ENCODE results near the gene IL13RA1.
"Not testable (repeated sequence)": the region's sequence is repeated elsewhere in the genome, so short reads cannot be mapped to it uniquely, and the experiment has no call there.

IL13RA1 gene

DNA sequence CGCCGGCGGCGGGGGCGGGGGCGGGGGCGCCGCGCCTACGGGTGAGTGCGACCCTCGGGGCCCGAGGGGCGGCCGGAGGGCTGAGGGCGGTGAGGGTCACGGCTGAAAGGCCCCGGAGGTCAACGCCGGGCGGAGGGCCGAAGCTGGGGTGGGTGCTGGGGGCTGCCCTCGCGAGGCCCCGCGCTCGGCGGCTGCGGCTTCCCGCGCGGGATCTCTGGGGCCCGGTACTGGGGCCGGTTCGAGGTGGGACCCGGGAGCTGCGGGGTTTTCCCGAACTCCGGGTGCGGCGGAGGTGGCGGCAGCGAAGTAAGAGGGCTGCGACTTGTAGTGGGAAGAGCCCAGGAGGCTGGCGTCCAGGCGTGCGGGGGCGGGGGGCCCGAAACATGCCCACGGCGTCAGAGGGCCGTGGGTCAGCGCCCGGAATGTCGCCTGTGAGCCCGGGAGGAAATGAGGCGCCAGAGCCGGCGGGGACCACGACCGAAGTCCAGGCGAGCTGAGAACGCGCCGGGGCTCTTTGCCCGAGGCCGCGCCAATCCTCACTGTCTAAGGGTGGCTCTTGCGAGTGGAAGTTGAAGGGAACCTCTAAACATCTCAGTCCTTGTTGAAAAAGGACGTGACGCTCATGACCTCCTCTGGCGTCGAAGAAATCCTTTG lies 407 bp downstream of the IL13RA1 start:
- DNase-seq (ENCODE audit: low read depth in 2 of 2, low spot score in 1 of 2): no peak

DNA sequence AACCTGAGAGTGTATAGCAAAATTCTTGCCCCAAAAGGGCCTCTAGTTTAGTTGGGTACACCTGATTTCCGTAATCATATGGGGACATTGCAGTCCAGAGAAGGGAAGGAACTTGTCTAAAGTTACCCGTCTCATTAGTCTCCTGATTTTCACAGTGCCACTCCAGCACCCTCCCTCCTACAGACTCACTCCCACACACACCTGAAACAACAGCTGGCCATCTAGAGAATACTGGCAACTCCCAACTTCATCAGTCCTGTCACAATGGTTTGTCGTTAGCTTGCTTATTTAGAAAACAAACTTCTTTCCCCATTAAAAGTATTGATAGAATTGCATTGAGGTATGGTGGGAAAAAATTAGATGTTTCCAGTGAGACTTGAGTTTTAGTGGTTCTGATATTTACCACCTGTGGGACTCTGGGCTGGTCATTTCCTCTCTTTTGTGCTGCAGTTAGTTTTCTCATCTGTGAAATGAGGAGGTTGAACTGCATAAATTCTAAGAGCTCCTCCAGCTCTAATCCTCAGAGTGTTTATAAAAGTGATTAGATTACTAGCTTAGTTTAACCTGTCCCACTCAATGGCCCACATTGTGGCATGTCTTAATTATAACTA lies 1.7 kb downstream of the IL13RA1 start:
- no peak for DNase-seq (ENCODE audit: low read depth in 2 of 2, low spot score in 1 of 2)

DNA sequence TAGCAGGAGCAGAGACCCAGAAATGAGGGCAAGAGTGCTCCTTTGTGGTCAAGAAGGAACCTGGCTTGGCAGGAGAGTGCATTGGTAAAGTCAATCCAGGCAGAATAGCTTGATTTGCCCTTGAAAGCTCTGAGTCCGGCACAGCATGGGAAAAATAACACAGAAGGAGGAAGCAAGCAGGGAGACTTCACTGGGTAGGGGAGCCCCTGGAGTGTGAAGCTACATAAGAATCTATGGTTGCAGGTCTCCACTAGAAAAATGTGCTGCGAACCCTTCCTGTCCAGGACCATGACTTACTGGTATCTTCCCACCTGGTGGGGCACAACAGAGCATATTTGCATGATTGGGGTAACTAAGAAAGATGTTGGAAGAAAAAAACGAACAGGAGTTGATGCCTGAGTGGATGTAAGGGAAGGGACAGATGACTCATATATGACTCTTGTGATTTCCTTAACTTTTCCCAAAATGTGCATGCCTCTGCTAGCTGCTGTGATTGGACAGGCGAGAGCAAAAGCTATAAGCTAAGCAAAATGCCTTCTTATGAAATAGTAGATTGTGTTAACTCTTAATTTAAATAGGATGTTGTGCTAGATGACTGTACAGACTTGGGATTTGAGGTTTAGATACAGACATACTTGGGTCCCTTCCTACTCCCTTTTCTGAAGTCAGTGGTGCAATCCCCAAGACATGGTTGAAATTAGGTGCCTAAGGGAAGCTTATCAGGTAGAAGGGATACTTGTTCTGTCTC lies 3.3 kb downstream of the IL13RA1 start:
- DNase-seq (ENCODE audit: low read depth in 2 of 2, low spot score in 1 of 2): no peak

DNA sequence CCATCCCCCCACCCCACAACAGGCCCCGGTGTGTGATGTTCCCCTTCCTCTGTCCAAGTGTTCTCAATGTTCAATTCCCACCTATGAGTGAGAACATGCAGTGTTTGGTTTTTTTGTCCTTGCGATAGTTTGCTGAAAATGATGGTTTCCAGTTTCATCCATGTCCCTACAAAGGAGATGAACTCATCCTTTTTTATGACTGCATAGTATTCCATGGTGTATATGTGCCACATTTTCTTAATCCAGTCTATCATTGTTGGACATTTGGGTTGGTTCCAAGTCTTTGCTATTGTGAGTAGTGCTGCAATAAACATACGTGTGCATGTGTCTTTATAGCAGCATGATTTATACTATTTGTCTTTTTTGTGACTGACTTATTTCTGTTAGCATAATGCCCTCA lies 5.1 kb downstream of the IL13RA1 start:
- DNase-seq (ENCODE audit: low read depth in 2 of 2, low spot score in 1 of 2): not testable (repeated sequence)

DNA sequence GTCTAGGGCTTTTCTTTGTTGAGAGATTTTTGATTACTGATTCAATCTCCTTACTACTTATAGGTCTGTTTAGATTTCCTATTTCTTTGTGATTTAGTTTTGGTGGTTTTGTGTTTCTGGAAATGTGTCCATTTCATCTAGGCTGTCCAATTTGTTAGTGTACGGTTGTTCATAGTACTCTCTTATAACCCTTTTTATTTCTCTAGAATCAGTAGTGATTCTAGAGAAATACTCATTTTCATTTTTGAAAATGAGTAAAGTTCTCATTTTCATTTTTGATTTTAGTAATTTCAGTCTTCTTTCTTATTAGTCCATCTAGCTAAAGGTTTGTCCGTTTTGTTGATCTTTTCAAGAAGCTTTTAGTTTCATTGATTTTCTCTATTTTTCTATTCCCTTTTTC lies 7.5 kb downstream of the IL13RA1 start:
- no peak for DNase-seq (ENCODE audit: low read depth in 2 of 2, low spot score in 1 of 2)

DNA sequence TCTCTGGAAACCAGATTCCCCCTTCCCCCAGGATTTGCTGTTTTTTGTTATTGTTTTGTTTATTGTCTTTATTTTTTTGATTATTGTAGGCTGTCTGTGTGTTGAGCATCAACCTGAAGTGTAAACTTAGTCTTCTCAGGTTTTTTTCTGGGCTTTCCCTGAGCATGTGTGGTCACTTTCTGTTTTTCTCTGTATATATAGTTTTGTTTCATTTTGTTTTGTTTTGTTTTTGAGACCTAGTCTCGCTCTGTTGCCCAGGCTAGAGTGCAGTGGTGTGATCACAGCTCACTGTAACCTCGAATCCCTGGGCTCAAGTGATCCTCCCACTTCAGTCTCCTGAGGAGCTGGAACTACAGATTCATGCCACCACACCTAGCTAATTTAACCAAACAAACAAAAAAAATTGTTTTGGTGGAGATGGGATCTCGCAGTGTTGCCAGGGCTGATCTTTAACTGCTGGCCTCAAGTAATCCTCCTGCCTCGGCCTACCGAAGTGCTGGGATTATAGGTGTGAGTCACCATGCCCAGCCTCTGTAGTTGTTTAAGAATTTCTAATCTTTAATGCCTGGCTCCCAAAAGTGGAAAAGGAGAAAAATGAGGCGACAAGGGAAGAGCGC lies 9.1 kb downstream of the IL13RA1 start:
- no peak for DNase-seq (ENCODE audit: low read depth in 2 of 2, low spot score in 1 of 2)

DNA sequence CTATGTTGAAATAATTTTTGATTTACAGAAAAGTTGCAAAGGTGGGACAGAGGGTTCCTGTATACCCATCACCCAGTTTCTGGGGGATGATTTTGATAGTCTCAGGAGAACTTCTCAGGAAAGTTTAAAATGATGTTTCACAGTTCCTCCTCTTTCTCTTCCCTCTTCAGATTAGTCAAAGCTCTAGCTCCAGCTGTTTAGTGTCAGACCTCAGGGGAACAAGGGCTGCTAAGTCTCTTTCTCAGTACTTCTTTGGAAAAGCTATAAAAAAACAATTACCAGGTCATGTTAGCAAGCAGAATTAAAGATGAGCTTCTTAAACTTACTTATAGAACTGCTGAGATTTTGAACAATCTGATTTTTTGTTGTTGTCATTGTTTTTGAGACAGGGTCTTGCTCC lies 12.2 kb downstream of the IL13RA1 start:
- no peak for DNase-seq (ENCODE audit: low read depth in 2 of 2, low spot score in 1 of 2)

DNA sequence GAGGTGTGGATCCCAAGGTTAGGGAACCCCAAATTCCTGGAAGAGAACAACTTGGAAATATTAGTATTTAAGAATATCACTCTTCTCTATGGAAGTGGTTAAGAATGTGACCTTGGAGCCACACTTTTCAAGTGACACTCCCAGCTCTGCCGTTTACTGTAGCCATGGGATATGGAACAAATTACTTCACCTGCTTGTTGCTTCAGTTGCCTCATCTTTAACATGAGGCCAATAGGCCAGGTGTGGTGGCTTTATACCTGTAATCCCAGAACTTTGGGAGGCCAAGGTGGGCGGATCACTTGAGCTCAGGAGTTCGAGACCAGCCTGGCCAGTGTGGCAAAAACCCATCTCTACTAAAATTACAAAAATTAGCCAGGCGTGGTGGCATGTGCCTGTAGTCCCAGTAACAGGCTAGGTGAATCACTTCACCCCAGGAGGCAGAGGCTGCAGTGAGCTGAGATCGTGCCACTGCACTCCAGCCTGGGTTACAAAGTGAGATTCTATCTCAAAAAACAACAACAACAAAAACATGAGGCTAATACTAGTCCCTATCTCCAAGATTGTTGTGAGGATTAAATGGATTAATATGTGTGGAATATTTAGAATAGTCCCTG lies 13.0 kb downstream of the IL13RA1 start:
- no peak for DNase-seq (ENCODE audit: low read depth in 2 of 2, low spot score in 1 of 2)

DNA sequence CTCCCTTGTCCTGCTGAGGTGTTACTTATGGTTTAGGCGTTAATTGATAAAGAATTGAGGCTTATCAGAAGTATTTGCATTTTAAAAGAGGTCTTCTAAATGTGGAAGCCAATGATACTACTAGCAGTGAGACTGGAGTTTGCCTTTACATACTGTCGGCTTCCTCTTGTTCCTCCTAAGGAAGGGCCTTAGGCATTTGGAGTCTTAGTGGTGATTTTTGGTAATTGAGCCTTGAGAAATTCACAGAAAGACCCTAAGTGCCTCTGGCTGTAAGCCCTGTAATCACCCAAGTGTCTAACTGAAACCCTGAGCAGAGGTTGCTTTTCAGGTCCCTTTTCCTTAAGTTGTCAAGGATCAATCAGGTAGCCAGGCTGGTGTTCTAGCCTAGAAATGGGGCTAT lies 14.8 kb downstream of the IL13RA1 start:
- DNase-seq (ENCODE audit: low read depth in 2 of 2, low spot score in 1 of 2): no peak

DNA sequence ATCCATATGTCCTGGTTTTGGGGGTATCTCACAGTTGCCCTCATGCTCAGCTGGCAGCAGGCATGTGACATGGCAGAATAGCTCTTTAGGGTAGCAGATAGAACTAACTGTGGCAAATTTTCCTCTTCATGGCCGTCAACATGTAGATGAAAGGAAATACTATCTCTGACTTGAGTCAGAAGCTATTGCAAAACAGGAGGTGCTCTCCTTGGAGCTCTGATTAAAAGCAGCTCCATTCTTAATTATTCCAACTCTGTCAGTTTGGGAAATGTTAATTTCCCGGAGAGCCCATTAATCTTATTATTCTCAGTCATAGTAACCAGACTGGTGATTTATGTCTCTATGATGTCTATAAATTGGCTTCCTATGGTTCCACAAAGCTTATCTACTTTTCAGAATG lies 18.2 kb downstream of the IL13RA1 start:
- DNase-seq (ENCODE audit: low read depth in 2 of 2, low spot score in 1 of 2): no peak

DNA sequence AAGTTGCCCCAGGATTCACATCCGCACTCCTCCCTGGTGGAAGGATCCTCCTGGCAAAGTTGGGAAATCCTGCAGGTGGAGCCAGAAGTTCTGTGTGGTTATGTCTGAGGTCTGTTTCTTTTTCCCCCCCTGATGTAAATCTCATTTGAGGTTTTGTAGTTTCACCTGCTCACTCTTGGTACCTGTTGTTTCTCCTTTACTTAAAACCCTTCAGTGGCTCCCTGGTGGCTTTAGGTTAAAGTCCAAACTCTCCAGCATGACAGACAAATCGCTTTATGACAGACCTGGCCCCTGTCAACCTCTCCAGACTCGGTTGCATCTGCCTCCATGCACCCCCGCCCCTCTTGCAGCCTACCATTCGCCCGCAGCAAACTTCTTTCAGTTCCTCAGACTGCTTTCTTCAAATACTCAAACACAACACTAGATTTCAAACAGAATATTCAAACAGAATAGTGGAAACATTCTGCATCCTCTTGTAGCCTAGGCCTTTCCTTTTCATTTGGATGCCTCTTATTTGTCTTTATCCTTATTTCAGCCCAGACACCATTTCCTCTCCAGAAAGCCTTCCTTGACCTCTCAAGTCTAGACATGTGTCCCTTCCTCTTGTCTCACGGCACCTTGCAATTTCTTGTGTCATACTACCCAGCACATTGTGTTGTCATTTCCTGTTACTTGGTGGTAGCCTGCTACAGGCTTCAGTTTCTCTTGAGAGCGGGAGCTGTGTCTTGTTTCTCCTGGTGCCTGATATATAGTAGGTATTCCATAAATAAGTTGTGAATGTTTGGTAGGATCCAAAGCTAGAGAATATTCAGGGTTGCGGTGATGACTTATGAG lies 24.8 kb downstream of the IL13RA1 start:
- no peak for DNase-seq (ENCODE audit: low read depth in 2 of 2, low spot score in 1 of 2)

DNA sequence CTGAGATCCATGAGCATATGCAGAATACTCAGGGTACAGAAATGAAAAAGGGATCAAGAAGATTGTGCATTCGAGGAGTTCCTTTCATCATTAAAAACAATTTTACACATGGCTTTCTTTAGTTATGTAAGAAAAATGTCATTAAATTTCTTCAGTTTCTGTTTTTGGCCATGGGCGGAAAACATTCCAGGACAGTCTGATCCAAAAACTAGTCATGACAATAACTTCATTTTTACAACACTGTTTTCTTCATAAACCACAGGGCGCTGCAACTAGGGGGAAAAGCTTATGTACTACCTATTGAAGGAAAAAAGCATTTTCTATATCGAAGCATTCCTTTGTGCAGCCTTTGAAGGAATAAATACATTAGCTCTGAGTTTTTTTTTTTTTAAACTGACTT lies 28.2 kb downstream of the IL13RA1 start:
- no peak for DNase-seq (ENCODE audit: low read depth in 2 of 2, low spot score in 1 of 2)

DNA sequence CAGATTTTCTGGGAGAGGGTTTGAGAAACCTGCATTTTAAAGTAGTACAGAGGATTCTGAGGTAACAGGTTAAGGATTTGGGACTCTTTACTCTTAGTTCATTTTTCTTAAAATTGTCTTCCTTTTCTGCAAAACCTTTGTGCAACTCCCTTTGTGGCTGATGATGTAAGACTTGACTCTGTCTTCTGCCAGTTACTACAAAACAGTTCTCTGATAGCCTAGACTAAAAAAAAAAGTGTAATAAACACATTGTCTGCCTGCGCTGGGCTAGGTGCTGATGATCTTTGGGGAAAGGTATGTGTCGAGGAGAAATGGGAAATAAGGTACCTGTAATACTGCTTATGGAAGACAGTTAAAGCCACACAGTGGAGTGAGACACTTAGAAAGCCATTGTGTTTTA lies 28.7 kb downstream of the IL13RA1 start:
- DNase-seq (ENCODE audit: low read depth in 2 of 2, low spot score in 1 of 2): no peak

DNA sequence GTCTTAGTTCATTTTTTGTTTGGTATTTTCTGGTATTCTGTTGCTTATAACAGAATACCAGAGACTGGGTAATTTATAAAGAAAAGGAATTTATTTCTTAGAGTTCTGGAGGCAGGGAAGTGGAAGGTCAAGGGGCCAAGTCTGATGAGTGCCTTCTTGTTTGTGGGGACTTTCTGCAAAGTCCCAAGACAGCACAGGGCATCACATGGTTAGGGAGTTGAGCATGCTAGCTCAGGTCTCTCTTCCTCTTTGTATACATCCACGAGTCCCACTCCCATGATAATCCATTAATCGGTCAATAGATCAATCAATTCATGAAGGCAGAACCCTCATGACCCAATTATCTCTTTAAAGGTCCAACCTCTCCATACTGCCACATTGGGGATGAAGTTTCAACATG lies 31.1 kb downstream of the IL13RA1 start:
- DNase-seq (ENCODE audit: low read depth in 2 of 2, low spot score in 1 of 2): no peak

DNA sequence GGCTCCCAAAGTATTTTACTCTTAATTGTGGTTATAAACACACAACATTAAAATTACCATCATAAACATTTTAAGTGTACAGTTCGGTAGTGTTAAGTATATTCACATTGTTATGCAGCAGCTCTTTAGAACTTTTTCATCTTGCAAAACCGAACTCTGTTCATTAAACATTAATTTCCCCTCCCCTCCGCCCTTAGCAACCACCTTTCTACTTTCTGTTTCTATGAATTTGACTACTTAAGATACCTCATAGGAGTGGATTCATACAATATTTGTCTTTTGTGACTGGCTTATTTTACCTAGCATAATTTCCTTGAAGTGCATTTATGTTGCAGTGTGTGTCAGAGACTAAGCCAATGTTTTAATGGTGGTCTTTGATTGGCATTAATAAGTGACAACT lies 32.6 kb downstream of the IL13RA1 start:
- DNase-seq (ENCODE audit: low read depth in 2 of 2, low spot score in 1 of 2): no peak

DNA sequence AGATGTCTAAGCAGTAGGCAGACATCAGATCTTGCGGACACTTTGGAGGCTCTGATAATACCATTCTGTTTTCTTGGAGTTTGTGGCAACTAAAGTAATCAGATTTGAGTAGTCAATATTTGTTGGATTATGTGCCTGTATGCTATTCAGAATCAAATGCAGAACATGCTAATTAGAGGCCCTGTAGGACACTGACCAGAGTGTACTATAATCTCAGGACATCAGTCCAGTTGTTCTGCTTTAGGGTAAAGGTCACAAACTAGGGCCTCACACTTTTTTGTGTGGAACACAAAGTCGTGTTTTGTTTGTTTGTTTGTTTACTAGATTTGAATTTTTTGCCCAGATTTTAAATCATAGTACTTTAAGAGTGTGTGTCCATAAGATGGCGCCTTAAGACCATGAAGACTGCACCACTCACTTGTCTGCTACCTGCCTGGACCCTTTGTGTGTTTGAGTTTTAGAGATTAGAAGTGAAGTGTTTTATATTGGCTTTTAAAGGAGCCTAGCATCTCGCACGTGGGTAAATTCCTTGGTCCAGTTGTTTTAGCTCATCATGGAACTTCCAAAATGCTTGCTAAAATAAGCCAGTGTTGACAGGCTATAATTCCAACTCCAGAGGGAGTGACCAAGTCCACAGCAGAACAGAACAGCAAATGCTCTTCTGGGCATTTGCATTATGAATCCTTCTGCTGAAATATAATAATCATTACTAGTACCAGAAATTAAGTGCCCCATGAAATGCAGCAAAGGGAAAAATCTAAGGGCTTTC lies 34.7 kb downstream of the IL13RA1 start:
- no peak for DNase-seq (ENCODE audit: low read depth in 2 of 2, low spot score in 1 of 2)

DNA sequence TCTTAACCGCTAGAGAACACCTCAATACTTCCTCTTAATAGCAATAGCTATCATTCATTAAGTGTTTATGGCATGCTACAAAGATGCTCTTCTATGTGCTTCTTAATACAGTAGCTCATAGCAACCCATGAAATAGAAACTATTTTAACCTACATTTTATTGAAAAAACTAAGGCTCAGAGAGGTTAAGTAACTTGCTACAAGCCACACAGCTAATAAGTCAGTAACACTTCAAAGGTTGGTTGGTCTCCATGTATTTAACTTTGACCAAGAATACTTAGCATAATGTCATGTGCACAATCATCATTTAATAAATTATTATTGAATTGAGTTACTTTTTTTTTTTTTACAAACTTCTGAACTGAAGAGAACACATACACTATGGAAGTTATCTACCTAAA lies 36.1 kb downstream of the IL13RA1 start:
- no peak for DNase-seq (ENCODE audit: low read depth in 2 of 2, low spot score in 1 of 2)

DNA sequence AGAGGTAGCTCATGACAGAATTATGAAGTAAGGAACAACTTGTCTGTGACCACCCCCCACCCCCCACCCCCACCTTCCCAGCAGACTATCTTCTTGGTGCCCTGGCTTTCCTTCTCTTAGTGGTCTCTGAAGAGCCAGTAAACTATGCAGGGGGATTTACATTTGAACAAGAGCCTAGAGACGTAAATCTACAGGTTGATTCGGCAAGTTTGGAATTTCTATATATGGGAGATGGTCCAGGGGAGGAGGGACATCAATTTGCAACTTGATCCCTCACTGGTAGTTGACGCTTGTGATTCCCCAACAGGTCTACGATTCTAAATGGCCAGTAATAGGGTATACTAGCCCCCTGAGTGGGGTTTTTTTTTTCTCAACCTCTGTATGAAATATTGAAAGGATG lies 36.7 kb downstream of the IL13RA1 start:
- no peak for DNase-seq (ENCODE audit: low read depth in 2 of 2, low spot score in 1 of 2)

DNA sequence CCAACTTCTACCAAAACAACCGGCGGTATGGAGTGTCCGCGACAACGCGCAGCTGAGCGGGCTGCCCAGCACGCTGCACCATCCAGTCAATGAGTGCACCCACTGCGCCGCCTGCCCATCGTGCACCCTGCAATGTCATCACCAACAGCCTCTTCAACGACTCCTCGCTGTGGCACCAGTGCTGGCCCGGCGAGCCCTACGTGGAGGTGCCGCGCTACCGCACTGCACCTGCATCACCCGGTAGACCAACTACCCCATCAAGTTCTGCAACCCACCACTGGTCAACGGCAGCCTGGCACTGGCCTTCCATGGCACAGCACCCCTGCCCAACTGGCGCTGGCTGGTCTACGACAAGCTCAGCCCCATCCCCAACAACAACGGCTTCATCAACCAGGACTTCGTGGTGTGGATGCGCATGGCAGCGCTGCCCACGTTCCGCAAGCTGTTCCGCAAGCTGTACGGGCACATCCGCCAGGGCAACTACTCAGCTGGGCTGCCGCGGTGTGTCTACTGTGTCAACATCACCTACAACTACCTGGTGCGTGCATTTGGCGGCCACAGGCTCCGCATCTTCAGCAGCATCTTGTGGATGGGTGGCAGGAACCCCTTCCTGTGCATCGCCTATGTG lies 42.8 kb downstream of the IL13RA1 start:
- DNase-seq (ENCODE audit: low read depth in 2 of 2, low spot score in 1 of 2): no peak

DNA sequence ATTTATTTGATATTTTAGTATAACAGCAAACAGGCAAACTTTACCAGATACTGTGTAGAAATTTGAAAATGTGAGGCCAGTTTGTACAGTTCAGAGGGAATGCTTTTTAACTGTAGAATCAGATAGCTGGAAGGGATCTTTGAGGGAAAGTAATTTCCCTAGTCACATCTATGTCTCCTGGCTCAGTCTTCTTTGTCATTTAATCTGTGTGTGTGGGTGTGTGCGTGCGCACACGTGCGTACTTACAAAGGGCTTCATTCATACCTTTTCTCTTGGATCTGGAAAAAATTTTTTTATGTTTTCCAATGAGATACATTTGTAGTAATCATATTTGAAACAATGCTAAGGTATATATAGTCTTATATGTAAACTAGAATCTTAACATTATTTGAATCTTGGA lies 44.6 kb downstream of the IL13RA1 start:
- DNase-seq (ENCODE audit: low read depth in 2 of 2, low spot score in 1 of 2): no peak
